ENCODE measurements around the gene RAD23A. TPM values are rescaled to one million over a fixed set of nuclear protein-coding genes. Genes with fewer than 3 reads are reported as not detected.

RAD23A gene
- total and polyA plus RNA-seq, 10 of the 15 experiments (the other 5 are each of a cell fraction or from before 2014, with no cell fraction given), result 8.8 to 198 (median 119) TPM

GRCh38 chr19:12945479-12946091 lies at the start of gene RAD23A (continued):
- TF ChIP-seq ZNF274 (IDR thresholded peaks at IDR 0.05; ENCODE audit: insufficient read depth, insufficient read length), result no peak
- TF ChIP-seq STAT3 (IDR thresholded peaks at IDR 0.05; ENCODE audit: low read depth, low read length), result no peak
- peak; percentile 28; the same call in 1 of the 2 replicates for TF ChIP-seq LARP7 (IDR thresholded peaks at IDR 0.05)
- no peak for TF ChIP-seq IRF3 (IDR thresholded peaks at IDR 0.05)
- TF ChIP-seq NBN (IDR thresholded peaks at IDR 0.05), result peak; percentile 99
- peak; percentile 68; the same call in 1 of the 2 replicates for TF ChIP-seq ZBTB4 (CRISPR knock-in tag; IDR thresholded peaks at IDR 0.05)
- peak; percentile 63; the same call in 1 of the 2 replicates for TF ChIP-seq ZBTB40 (IDR thresholded peaks at IDR 0.05; ENCODE audit: borderline replicate concordance)
- TF ChIP-seq NFYA (IDR thresholded peaks at IDR 0.05; ENCODE audit: borderline replicate concordance, low read depth, low read length), result no peak
- no peak for TF ChIP-seq RFX5 (IDR thresholded peaks at IDR 0.05; ENCODE audit: low read depth, low read length)
- TF ChIP-seq SP1 (IDR thresholded peaks at IDR 0.05; ENCODE audit: low read depth, low read length), result peak; percentile 57
- TF ChIP-seq ZBTB33 (IDR thresholded peaks at IDR 0.05), result no peak
- peak; percentile 65; the same call in 1 of the 2 replicates for TF ChIP-seq TBL1XR1 (IDR thresholded peaks at IDR 0.05; ENCODE audit: low read depth, low read length)
- no peak for TF ChIP-seq FOS (IDR thresholded peaks at IDR 0.05; ENCODE audit: borderline replicate concordance, extremely low read depth, insufficient read length)
- peak; percentile 97 for TF ChIP-seq POLR2A (IDR thresholded peaks at IDR 0.05; ENCODE audit: low read depth, low read length)
- TF ChIP-seq SKIL (IDR thresholded peaks at IDR 0.05; ENCODE audit: low read depth, poor library complexity, severe bottlenecking), result no peak
- TF ChIP-seq FOXK2 (IDR thresholded peaks at IDR 0.05), result no peak
- no peak for TF ChIP-seq NR2C2 (IDR thresholded peaks at IDR 0.05; ENCODE audit: borderline replicate concordance, control insufficient read depth, insufficient read length, low read depth)
- TF ChIP-seq TCF3 (IDR thresholded peaks at IDR 0.05; ENCODE audit: borderline replicate concordance, insufficient read depth, low read depth, low read length), result peak; percentile 67; the same call in 1 of the 2 replicates

All from GM12878 (cell line).